Esophagus (tissue), 2 donors: ENCODE results near the gene LNPK. TPM values are rescaled to one million over a fixed set of nuclear protein-coding genes. Genes with fewer than 3 reads are reported as not detected.
"Not testable (repeated sequence)": the region's sequence is repeated elsewhere in the genome, so short reads cannot be mapped to it uniquely, and the experiment has no call there.

ENCODE experiments used
- H3K27ac ChIP-seq, 2 donors: one replicate each; pipeline ENCODE4 v1.5.1; 2013; ENCODE audit warnings: low read depth in 2 of 2, mild to moderate bottlenecking in 2 of 2, inconsistent platforms in 1 of 2, low read length in 1 of 2, moderate library complexity in 1 of 2
- H3K27me3 ChIP-seq, 2 donors: one replicate each; pipeline ENCODE4 v1.6.1; 2013; ENCODE audit warnings: low read length in 2 of 2, control low read depth in 1 of 2, mild to moderate bottlenecking in 1 of 2; ENCODE audit not compliant: insufficient read depth in 2 of 2, control insufficient read depth in 1 of 2
- H3K36me3 ChIP-seq, 2 donors: one replicate each; pipeline ENCODE4 v1.6.1; 2013; ENCODE audit warnings: low read length in 1 of 2; ENCODE audit not compliant: control insufficient read depth in 2 of 2, insufficient read depth in 2 of 2
- H3K4me1 ChIP-seq, 2 donors: one replicate each; pipeline ENCODE4 v1.6.1; 2013; ENCODE audit warnings: low read length in 1 of 2; ENCODE audit not compliant: control insufficient read depth in 2 of 2, insufficient read depth in 2 of 2
- H3K4me3 ChIP-seq, 2 donors: one replicate each; pipeline ENCODE4 v1.5.1; 2013; ENCODE audit warnings: low read length in 2 of 2, mild to moderate bottlenecking in 2 of 2, low read depth in 1 of 2, moderate library complexity in 1 of 2
- H3K9me3 ChIP-seq, 2 donors: one replicate each; pipeline ENCODE4 v1.6.1; 2013; ENCODE audit warnings: mild to moderate bottlenecking in 2 of 2, low read depth in 1 of 2, low read length in 1 of 2, moderate library complexity in 1 of 2; ENCODE audit not compliant: control insufficient read depth in 2 of 2, insufficient read depth in 1 of 2
- WGBS, 2 donors: extraction: QIAGEN DNeasy Blood & Tissue Kit; methylation state at CpG; one replicate each; pipeline ENCODE4 v1.1.7; 2013; 5-methylcytosine and 5-hydroxymethylcytosine counted together
- polyA plus RNA-seq, 2 donors: library from polyadenylated mRNA; stranded (reverse); fragments of 200-250 nt; gene quantifications; one replicate each; pipeline ENCODE4 v1.2.3, GENCODE V29; 2013
- donor health status: healthy with polysubstance abuse.
- donor health status: Bipolar disorder and iron deficiency.

Gene LNPK
- polyA plus RNA-seq, 2 donors: 5.9 to 6.0 TPM

DNA sequence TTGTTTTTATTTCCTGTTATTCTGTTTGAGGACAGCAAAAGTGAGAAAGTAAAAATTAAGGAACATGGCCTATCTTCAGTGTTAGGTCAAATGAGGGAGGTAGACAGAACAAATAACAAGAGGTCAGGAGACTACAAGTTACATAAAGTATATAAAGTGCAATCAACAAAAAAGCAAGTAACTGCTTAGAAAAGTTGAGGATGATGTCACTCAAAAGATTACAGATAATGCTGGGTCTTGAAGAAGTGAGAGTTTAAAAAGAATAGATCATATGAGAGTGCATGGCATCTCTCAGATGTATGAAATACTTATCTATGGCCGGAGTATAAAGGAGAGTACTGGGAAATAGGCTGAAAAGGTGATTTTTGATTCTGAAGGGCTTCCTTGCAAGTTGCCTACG lies 79.9 kb downstream of the LNPK start:
- Histone ChIP-seq H3K4me1 (no peaks in the 10 kb centered on the region), H3K9me3 (no peaks in the 10 kb centered on the region), H3K27me3 (no peaks in the 10 kb centered on the region), H3K36me3 (no peaks in the 10 kb centered on the region), H3K4me3 (no peak overlapping the region), H3K27ac (no peak overlapping the region)
- WGBS, 2 donors: 94 to 96% methylated on average over 2 of the region's 2 CpGs

DNA sequence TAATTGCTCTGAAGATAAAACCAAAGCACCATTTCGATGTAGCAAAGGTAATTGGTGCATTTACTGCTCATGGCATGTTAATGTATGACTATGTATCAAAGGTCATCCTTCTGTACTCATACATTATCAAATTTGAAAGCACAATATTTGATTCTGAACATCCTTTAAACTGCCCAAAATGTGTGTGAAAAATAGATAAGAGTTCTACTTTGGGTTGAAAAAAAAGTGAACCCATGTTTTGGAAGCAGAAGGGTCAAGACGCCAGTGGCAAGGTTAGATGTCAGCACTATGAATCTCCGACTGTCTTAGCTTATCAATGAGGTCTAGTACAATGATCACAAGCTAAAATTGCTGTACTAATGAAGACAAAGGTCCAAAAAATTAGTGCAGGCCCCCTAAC lies 83.1 kb downstream of the LNPK start:
- H3K9me3 ChIP-seq: no peaks in the 10 kb centered on the region
- WGBS, 2 donors: 64 to 89% methylated on average over 3 of the region's 3 CpGs
- no peaks in the 10 kb centered on the region for H3K4me1 ChIP-seq
- H3K36me3 ChIP-seq: no peaks in the 10 kb centered on the region
- no peak overlapping the region for H3K4me3 ChIP-seq
- no peak overlapping the region for H3K27ac ChIP-seq
- no peaks in the 10 kb centered on the region for H3K27me3 ChIP-seq

DNA sequence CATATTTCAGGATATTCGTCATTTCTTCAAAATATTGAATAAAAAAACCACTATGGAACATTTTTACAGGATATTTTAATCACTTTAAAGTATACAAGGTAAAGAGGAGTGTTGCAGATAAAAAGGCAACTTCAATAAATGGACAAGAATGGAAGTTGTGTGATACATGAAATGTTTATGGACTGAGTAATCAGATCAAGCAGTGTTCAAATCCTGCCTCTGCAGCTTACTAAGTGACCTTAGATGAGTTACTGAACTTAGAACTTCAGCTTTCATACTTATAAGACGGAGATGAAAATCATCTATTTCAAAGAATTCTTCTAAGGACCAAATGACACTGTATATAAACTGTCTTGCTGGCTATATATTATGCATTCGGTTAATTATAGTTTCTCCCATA lies 87.2 kb downstream of the LNPK start:
- Histone ChIP-seq H3K36me3 (no peaks in the 10 kb centered on the region), H3K27ac (no peak overlapping the region), H3K9me3 (no peaks in the 10 kb centered on the region), H3K4me1 (no peaks in the 10 kb centered on the region), H3K27me3 (no peaks in the 10 kb centered on the region), H3K4me3 (no peak overlapping the region)
- 85 to 93% methylated on average over 3 of the region's 3 CpGs for WGBS, 2 donors

DNA sequence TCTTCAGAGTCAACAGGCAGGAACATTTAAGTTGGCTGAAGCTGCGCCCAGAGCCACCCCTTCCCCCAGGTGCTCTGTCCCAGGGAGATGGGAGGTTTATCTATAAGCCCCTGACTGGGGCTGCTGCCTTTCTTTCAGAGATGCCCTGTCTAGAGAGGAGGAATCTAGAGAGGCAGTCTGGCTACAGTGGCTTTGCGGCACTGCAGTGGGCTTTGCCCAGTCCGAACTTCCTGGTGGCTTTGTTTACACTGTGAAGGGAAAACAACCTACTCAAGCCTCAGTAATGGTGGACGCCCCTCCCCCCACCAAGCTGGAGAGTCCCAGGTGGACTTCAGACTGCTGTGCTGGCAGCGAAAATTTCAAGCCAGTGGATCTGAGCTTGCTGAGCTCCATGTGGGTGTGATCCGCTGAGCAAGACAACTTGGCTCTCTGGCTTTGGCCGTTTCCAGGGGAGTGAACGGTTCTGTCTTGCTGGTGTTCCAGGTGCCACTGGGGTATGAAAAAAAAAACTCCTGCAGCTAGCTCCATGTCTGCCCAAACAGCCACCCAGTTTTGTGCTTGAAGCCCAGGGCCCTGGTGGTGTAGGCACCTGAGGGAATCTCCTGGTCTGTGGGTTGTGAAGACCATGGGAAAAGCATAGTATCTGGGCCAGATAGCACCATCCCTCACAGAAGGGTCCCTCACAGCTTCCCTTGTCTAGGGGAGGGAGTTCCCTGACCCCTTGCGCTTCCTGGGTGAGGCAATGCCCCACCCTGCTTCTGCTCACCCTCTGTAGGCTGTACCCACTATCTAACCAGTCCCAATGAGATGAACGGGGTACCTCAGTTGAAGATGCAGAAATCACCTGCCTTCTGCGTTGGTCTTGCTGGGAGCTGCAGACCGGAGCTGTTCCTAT lies 88.0 kb downstream of the LNPK start:
- not testable (repeated sequence) for H3K36me3 ChIP-seq, H3K27me3 ChIP-seq, H3K4me3 ChIP-seq, H3K9me3 ChIP-seq, H3K4me1 ChIP-seq, H3K27ac ChIP-seq
- 78 to 83% methylated on average over 12 of the region's 12 CpGs for WGBS, 2 donors

DNA sequence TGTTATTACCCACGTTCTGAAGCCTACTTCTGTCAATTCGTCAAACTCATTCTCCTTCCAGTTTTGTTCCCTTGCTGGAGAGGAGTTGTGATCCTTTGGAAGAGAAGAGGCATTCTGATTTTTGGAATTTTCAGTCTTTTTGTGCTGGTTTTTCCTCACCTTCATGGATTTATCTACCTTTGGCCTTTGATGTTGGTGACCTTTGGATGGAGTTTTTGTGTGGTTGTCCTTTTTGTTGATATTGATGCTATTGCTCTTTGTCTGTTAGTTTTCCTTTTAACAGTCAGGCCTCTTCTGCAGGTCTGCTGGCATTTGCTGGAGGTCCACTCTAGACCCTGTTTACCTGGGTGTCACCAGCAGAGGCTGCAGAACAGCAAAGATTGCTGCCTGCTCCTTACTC lies 88.8 kb downstream of the LNPK start:
- H3K4me3 ChIP-seq, H3K27me3 ChIP-seq, H3K27ac ChIP-seq, H3K36me3 ChIP-seq, H3K4me1 ChIP-seq, H3K9me3 ChIP-seq: not testable (repeated sequence)
- 74 to 80% methylated on average over 2 of the region's 2 CpGs for WGBS, 2 donors

DNA sequence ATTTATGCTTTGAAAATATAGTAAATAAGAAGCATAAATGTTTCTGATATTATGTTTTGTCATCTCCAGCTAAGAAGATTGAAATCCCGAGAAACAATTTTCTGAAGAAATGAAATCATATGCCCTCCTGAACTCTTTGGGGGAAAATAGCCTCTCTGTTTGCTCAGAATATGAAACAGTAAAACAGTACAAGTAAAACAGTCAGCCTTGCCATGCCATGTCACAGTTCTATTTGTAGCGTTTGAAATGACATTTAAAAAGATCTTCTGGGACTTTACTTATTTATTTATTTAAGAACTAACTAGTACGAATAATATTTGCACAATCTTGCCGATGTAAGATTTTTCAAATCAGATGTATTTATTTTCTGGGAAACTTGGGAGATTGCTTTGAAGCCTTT lies 98.0 kb downstream of the LNPK start:
- Histone ChIP-seq H3K9me3 (peaks cover 0 to 2% of the 10 kb centered on the region in 2 donors), H3K4me3 (no peak overlapping the region), H3K4me1 (no peaks in the 10 kb centered on the region), H3K27me3 (no peaks in the 10 kb centered on the region), H3K27ac (no peak overlapping the region), H3K36me3 (no peaks in the 10 kb centered on the region)
- 40 to 41% methylated on average over 4 of the region's 4 CpGs for WGBS, 2 donors

DNA sequence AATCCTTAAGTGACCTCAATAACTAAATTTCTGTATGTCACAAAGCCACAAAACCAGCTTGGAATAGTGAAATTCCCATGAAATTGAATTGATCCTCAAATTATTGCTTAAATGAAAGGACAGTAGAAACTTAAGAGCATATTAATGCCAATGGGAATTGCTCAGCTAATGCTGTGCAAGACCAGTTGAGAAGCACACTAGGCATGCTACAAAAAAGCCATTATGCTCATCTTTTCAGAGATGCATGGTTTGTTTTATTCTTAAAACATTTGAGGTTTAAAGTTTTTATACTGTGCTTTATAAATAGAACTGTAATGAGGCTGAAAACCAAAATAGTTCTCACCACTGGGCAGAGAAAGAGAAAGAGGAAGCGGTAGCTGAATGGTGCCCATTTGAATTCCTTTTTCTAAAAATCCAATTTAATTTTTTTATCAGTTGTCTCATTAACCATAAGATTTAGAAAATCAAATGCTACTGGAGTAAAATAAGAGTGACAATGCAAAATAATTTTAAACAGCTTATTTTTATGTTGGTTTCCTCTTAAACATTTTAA lies 98.6 kb downstream of the LNPK start:
- Histone ChIP-seq H3K36me3 (no peaks in the 10 kb centered on the region), H3K4me3 (no peak overlapping the region), H3K9me3 (peaks cover 0 to 2% of the 10 kb centered on the region in 2 donors), H3K4me1 (no peaks in the 10 kb centered on the region), H3K27me3 (no peaks in the 10 kb centered on the region), H3K27ac (no peak overlapping the region)
- 67 to 73% methylated on average over 1 of the region's 1 CpG for WGBS, 2 donors

DNA sequence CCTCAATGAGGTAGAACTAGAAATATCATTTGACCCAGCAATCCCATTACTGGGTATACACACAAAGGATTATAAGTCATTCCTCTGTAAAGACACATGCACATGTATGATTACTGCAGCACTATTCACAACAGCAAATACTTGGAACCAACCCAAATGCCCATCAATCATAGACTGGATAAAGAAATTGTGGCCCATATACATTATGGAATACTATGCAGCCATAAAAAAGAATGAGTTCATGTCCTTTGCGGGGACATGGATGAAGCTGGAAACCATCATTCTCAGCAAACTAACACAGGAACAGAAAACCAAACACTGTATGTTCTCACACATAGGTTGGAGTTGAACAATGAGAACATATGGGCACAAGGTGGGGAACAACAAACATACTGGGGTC lies 106.1 kb downstream of the LNPK start:
- not testable (repeated sequence) for H3K9me3 ChIP-seq, H3K36me3 ChIP-seq, H3K4me3 ChIP-seq, H3K4me1 ChIP-seq, H3K27me3 ChIP-seq, H3K27ac ChIP-seq
- WGBS, 2 donors: 94 to 100% methylated on average over 1 of the region's 1 CpG

DNA sequence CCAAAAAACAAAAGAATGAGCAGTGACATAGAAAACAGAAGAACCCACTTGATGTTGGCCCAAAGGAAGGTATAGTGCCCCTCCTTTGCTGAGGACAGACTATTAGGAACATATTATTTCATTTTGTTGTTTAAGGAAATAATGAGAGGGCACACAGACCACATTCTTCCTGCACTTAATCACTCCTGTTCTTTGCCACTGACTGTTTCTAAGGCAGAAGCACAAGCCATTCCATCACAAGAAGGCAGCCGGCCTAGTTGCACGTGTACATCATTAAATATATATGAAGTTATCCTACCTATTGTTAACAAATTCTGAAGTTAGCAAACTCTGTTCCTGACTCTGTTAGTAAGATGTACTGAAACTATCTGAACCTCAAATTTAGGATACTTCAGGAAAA lies 110.0 kb downstream of the LNPK start:
- H3K4me1 ChIP-seq: no peaks in the 10 kb centered on the region
- peaks cover 0 to 2% of the 10 kb centered on the region in 2 donors for H3K9me3 ChIP-seq
- no peak overlapping the region for H3K27ac ChIP-seq
- no peak overlapping the region for H3K4me3 ChIP-seq
- H3K36me3 ChIP-seq: no peaks in the 10 kb centered on the region
- no peaks in the 10 kb centered on the region for H3K27me3 ChIP-seq
- WGBS, 2 donors: 72 to 81% methylated on average over 2 of the region's 2 CpGs
